Uterus (tissue), 4 donors: ENCODE results near the gene MSH3. TPM values are rescaled to one million over a fixed set of nuclear protein-coding genes. Genes with fewer than 3 reads are reported as not detected.
"Not testable (repeated sequence)": the region's sequence is repeated elsewhere in the genome, so short reads cannot be mapped to it uniquely, and the experiment has no call there.

Source experiments
- DNase-seq, 2 donors: peaks; one replicate each; pipeline ENCODE4 v3.0.0-alpha.2; 2019 to 2020
- H3K27ac ChIP-seq, 2 donors: fragments of 200-600 bp; sonication (generic); 1 replicate in 1 of 2; 2 replicates in 1 of 2; pipeline ENCODE4 v1.5.1; 2016 to 2018
- H3K27me3 ChIP-seq, 2 donors: fragments of 200-600 bp; sonication (generic); one replicate each; pipeline ENCODE4 v1.5.1; 2018 to 2019; ENCODE audit warnings: control low read depth in 1 of 2
- H3K36me3 ChIP-seq, 2 donors: fragments of 200-600 bp; sonication (generic); one replicate each; pipeline ENCODE4 v1.5.1; 2019; ENCODE audit warnings: control low read depth in 1 of 2
- H3K4me1 ChIP-seq, 2 donors: fragments of 200-600 bp; sonication (generic); one replicate each; pipeline ENCODE4 v1.5.1; 2018 to 2019; ENCODE audit warnings: control low read depth in 1 of 2
- H3K4me3 ChIP-seq, 2 donors: fragments of 200-600 bp; sonication (generic); 1 replicate in 1 of 2; 2 replicates in 1 of 2; pipeline ENCODE4 v1.5.1; 2018 to 2019; ENCODE audit warnings: mild to moderate bottlenecking in 1 of 2
- H3K9me3 ChIP-seq, 2 donors: fragments of 200-600 bp; sonication (generic); one replicate each; pipeline ENCODE4 v1.5.1; 2019; ENCODE audit warnings: control low read depth in 1 of 2
- CTCF ChIP-seq, 4 experiments: fragments of 200-600 bp in 2 of 4; fragments of 450-650 bp in 2 of 4; sonication (generic) in 2 of 4; IDR thresholded peaks; one replicate each; pipeline ENCODE4 v1.5.1; 2016 to 2019; ENCODE audit warnings: antibody characterized with exemption in 4 of 4, mild to moderate bottlenecking in 2 of 4, moderate library complexity in 1 of 4
- POLR2A ChIP-seq, 2 donors: fragments of 450-650 bp; IDR thresholded peaks; one replicate each; pipeline ENCODE4 v1.6.1; 2016; ENCODE audit warnings: antibody characterized with exemption in 2 of 2, mild to moderate bottlenecking in 1 of 2, moderate library complexity in 1 of 2
- intact Hi-C: fragments of 100-400 bp; cut with DNase I; formaldehyde crosslinking; loops from one replicate; pipeline ENCODE4 v1.15.1; 2023; ENCODE audit warnings: low total_unique reads
- total RNA-seq, 4 donors: library from RNA; depleted of rRNA in 3 of 4; stranded (reverse); fragments of >200 nt in 3 of 4; gene quantifications; one replicate each; pipeline versions ENCODE4 v1.1.0 to v1.2.4, GENCODE V29; 2014 to 2023
- donor health status: DM: yes; HTN: yes; CAD: no.

Gene MSH3
- total RNA-seq, 4 donors from 2014 or later: 6.4 to 34.3 (median 16.3) TPM

- Histone ChIP-seq H3K4me1 (no peaks in the 10 kb centered on the region), H3K9me3 (no peaks in the 10 kb centered on the region), H3K36me3 (no peaks in the 10 kb centered on the region), H3K27me3 (no peaks in the 10 kb centered on the region), H3K4me3 (no peak overlapping the region), H3K27ac (no peak overlapping the region)
- DNase-seq: no peak
- TF ChIP-seq CTCF (IDR thresholded peaks at IDR 0.05) (no peak), POLR2A (IDR thresholded peaks at IDR 0.05) (no peak)
- intact Hi-C loops: no loop called here
These were observed 128.2 kb downstream of the MSH3 start for GRCh38 chr5:80782626-80783025.

GRCh38 chr5:80783751-80784150, 129.3 kb downstream of the MSH3 start:
- H3K36me3 ChIP-seq, H3K4me1 ChIP-seq, DNase-seq, H3K4me3 ChIP-seq, H3K27ac ChIP-seq, H3K9me3 ChIP-seq, intact Hi-C loops, H3K27me3 ChIP-seq: not testable (repeated sequence)

- Histone ChIP-seq H3K9me3 (no peaks in the 10 kb centered on the region), H3K4me3 (no peak overlapping the region), H3K27me3 (no peaks in the 10 kb centered on the region), H3K4me1 (no peaks in the 10 kb centered on the region), H3K27ac (no peak overlapping the region), H3K36me3 (no peaks in the 10 kb centered on the region)
- TF ChIP-seq CTCF (IDR thresholded peaks at IDR 0.05): no peak
- TF ChIP-seq POLR2A (IDR thresholded peaks at IDR 0.05): no peak
- DNase-seq: no peak
- intact Hi-C loops: no loop called here
These were observed 130.0 kb downstream of the MSH3 start for GRCh38 chr5:80784451-80784850.

GRCh38 chr5:80789319-80790016, 135.0 kb downstream of the MSH3 start:
- H3K9me3 ChIP-seq, H3K36me3 ChIP-seq, H3K27me3 ChIP-seq, H3K4me3 ChIP-seq, H3K27ac ChIP-seq, DNase-seq, intact Hi-C loops, H3K4me1 ChIP-seq: not testable (repeated sequence)

- Histone ChIP-seq H3K4me3 (no peak overlapping the region), H3K27ac (no peak overlapping the region), H3K9me3 (no peaks in the 10 kb centered on the region), H3K4me1 (no peaks in the 10 kb centered on the region), H3K27me3 (no peaks in the 10 kb centered on the region), H3K36me3 (no peaks in the 10 kb centered on the region)
- no peak for TF ChIP-seq POLR2A (IDR thresholded peaks at IDR 0.05)
- TF ChIP-seq CTCF (IDR thresholded peaks at IDR 0.05): no peak
- intact Hi-C loops: no loop called here
- no peak for DNase-seq
These were observed 136.2 kb downstream of the MSH3 start for GRCh38 chr5:80790698-80791097.

GRCh38 chr5:80793354-80793753, 138.9 kb downstream of the MSH3 start:
- H3K27ac ChIP-seq: no peak overlapping the region
- TF ChIP-seq CTCF (IDR thresholded peaks at IDR 0.05) (no peak), POLR2A (IDR thresholded peaks at IDR 0.05) (no peak)
- H3K4me3 ChIP-seq: no peak overlapping the region
- intact Hi-C loops: no loop called here
- no peak for DNase-seq
- H3K4me1 ChIP-seq: no peaks in the 10 kb centered on the region
- H3K27me3 ChIP-seq: no peaks in the 10 kb centered on the region
- H3K9me3 ChIP-seq: no peaks in the 10 kb centered on the region
- no peaks in the 10 kb centered on the region for H3K36me3 ChIP-seq
